SJCRH30 (cell line): Measurements from ENCODE around the gene HPCAL1. TPM values are rescaled to one million over a fixed set of nuclear protein-coding genes. Genes with fewer than 3 reads are reported as not detected.

ENCODE experiments used
- DNase-seq, 2 experiments: peaks; one replicate each; pipeline ENCODE4 v3.0.0-alpha.2; 2015 to 2020
- H3K27ac ChIP-seq: fragments of 250-450 bp; sonication (Bioruptor Pico); 2 replicates; pipeline ENCODE4 v1.5.1; 2020; ENCODE audit warnings: mild to moderate bottlenecking, moderate library complexity
- H3K27me3 ChIP-seq: fragments of 250-450 bp; sonication (Bioruptor Pico); 2 replicates; pipeline ENCODE4 v1.5.1; 2020; ENCODE audit warnings: mild to moderate bottlenecking, moderate library complexity
- H3K36me3 ChIP-seq: fragments of 250-450 bp; sonication (Bioruptor Pico); 2 replicates; pipeline ENCODE4 v1.5.1; 2020; ENCODE audit warnings: mild to moderate bottlenecking, moderate library complexity
- H3K4me1 ChIP-seq: fragments of 250-450 bp; sonication (Bioruptor Pico); 2 replicates; pipeline ENCODE4 v1.5.1; 2020; ENCODE audit warnings: mild to moderate bottlenecking, moderate library complexity
- H3K4me3 ChIP-seq: fragments of 250-450 bp; sonication (Bioruptor Pico); 2 replicates; pipeline ENCODE4 v1.5.1; 2020; ENCODE audit warnings: mild to moderate bottlenecking, moderate library complexity
- H3K9me3 ChIP-seq: fragments of 250-450 bp; sonication (Bioruptor Pico); replicated peaks from 2 replicates; pipeline ENCODE4 v1.5.1; 2020; ENCODE audit warnings: mild to moderate bottlenecking, moderate library complexity
- total RNA-seq: library from RNA; depleted of rRNA; stranded (reverse); fragments of >200 nt; shearing (Covaris generic); gene quantifications from 2 replicates; pipeline ENCODE4 v1.2.3, GENCODE V29; 2014

Gene HPCAL1
- total RNA-seq, 1 experiment from 2014 or later: 52.4 TPM

DNA sequence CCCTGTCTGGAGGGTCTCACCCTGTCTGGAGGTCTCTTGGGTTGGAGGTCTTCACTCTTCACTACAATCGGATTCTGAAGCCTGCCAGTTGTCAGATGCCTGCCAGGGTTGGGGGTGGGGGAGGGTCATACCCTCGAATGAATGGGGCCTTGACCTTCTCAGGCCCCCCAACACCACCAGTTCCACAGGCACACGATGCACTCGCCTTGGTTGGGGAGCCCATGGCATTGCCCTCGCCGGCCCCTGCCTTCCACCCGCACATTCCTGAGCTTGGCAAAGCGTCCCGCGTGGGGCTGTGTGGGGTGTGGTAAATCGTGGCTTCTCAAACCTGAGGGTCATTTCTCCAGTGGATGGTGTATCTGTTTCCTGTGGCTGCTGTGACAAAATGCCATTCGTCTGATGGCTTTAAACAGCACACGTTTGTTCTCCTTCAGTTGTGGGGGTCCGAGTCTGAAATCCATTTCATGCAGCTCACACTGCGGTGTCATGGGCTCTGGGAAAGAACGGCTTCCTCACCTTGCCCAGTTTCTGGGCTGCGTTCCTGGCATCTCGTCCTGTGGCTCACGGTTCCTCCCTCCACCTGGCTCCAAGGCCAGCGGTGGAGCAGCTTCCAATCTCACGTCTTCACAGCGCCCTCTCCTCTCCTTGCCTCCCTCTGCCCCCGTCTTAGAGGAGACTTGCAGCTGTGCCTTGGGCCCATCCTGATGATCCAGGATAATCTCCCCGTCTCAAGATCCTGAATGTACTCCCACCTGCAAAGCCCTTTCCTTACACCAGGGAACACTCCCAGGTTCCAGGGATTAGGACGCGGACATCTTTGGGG, 38.0 kb upstream of the HPCAL1 start:
- DNase-seq: no peak
- Histone ChIP-seq H3K4me1 (peaks cover 6% of the 10 kb centered on the region), H3K36me3 (no peaks in the 10 kb centered on the region), H3K9me3 (no peaks in the 10 kb centered on the region), H3K27ac (no peak overlapping the region), H3K4me3 (no peak overlapping the region), H3K27me3 (peaks cover 10% of the 10 kb centered on the region; the same call in 1 of the 2 replicates)

DNA sequence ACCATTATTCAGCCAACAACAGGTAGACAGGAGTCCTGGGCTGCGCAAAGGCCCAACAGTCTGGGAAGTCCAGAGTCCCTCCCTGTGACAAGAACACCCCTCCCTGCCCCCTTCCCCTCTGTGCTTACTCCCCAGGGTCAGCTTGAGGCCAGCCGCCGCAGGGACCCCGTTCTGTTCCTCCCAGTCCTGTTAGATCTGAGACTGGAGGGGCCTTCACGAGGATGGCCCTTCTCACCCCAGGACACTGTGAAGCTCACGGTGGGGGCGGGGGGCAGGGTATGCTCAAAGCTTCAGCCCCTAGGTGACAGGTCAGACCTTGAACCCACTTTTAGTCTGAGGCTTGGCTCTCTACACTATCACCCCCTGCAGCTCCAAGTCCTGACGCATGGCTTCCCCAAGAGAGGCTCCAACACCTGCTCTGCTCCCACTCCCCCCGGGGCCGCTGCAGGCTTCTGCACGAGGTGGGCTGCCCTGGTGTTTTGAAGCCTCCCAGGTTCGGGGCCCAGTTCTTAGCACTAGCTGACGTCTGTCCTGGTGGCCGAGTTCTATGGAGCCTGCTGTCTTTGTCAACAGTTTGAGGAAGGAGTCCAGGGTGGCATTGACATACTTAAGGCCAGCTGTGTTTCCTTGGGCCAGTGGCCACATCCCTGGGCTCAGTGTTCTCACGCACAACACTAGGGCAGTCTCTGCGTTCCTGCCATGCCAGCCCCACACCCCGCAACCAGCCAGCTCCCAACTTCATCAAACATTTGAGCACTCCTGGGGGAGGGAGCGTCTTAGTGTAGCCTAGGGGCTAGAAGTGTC, 37.2 kb upstream of the HPCAL1 start:
- Histone ChIP-seq H3K36me3 (no peaks in the 10 kb centered on the region), H3K27ac (no peak overlapping the region), H3K9me3 (no peaks in the 10 kb centered on the region), H3K4me3 (no peak overlapping the region), H3K27me3 (peaks cover 10% of the 10 kb centered on the region; the same call in 1 of the 2 replicates), H3K4me1 (peaks cover 6% of the 10 kb centered on the region)
- DNase-seq: no peak

DNA sequence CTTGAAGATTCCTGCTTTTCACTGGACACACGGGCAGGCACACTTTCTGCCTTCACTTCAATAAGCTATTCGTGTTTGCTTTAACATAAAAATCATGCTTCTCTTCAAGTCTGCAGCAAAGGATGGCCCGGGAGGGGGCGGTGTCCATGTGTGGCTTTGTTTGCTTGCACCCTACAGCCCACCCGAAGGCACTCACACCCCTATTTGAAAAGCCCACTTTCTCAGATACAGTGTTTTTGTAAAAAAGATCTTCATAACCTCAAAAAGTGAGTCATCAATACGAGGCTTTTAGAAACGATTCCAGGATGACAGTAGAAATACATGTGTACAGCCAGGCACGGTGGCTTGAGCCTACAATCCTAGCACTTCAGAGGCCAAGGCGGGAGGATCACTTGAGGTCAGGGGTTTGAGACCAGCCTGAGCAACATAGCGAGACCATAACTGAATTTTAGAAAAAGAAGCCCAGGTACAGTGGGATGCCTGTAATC, 36.5 kb upstream of the HPCAL1 start:
- no peaks in the 10 kb centered on the region for H3K9me3 ChIP-seq
- H3K27ac ChIP-seq: no peak overlapping the region
- peaks cover 6% of the 10 kb centered on the region for H3K4me1 ChIP-seq
- no peaks in the 10 kb centered on the region for H3K36me3 ChIP-seq
- peaks cover 10% of the 10 kb centered on the region; the same call in 1 of the 2 replicates for H3K27me3 ChIP-seq
- no peak for DNase-seq
- H3K4me3 ChIP-seq: no peak overlapping the region

DNA sequence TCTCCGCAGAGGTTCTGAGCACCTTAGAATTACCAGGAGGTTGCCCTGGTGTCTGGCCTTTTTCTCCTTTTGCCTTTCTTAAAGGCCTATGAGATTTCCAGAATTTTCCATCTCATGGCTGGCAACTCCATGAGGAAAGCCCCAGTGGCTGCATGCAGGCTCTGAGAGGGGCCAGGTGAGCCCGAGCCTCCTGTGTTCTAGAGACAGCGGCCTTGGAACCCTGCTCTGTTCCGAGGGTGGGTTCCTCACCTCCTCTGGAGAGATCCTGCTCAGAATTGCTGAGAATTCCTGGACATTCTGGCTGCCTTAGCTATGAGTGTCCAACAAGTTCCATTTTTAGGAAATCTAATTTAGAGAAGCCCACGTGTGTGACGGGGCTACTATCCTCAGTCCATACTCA, 35.7 kb upstream of the HPCAL1 start:
- Histone ChIP-seq H3K9me3 (no peaks in the 10 kb centered on the region), H3K27me3 (peaks cover 9% of the 10 kb centered on the region; the same call in 1 of the 2 replicates), H3K27ac (no peak overlapping the region), H3K36me3 (no peaks in the 10 kb centered on the region), H3K4me1 (peaks cover 6% of the 10 kb centered on the region), H3K4me3 (no peak overlapping the region)
- no peak for DNase-seq

DNA sequence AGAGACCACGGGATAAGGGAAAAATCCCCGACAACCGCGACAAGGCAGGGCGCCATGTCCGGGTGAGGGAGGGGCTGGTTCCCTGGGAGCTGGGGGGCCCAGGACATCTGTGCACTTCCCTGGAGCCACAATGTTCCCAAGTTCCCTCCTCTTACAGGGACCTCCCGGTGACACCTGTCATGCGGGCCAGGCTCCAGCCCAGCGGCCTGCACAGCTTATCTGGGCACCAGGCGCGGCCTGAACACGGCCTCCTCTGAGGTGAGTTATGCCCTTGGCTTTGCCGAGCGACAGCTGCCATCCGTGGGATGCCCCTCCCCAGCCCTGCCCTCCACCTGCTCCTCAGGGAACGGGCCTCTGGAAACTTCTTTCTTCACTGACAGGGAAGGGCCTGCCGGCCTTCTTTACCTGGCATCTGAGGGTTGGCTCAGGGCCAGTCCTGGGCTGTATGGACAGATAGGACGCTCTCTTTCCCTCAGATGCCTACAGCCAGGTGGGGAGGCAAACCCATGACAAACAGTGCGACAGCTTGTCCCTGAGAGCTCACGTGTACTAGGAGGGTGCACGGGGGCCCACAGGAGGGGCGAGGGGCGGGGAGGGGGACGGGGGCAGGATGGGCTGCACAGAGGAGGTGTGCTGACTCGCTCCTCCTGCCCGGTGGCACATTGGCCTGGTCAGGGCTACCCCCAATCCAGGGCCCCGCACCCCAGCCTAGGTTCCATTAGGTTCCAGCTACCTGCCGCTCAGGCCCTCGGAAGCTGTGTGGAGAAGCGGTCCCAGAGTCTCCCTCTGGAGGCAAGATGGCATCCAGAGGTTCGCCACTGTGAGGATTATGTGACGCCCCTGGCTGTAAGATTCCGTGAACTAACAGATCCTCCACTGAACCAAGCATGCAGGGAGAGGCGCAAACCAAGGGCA, 34.9 kb upstream of the HPCAL1 start:
- peak; percentile 48 to 65 for DNase-seq
- no peaks in the 10 kb centered on the region for H3K36me3 ChIP-seq
- no peaks in the 10 kb centered on the region for H3K9me3 ChIP-seq
- peaks cover 6% of the 10 kb centered on the region for H3K4me1 ChIP-seq
- H3K4me3 ChIP-seq: no peak overlapping the region
- H3K27ac ChIP-seq: no peak overlapping the region
- H3K27me3 ChIP-seq: peaks cover 8% of the 10 kb centered on the region; the same call in 1 of the 2 replicates

DNA sequence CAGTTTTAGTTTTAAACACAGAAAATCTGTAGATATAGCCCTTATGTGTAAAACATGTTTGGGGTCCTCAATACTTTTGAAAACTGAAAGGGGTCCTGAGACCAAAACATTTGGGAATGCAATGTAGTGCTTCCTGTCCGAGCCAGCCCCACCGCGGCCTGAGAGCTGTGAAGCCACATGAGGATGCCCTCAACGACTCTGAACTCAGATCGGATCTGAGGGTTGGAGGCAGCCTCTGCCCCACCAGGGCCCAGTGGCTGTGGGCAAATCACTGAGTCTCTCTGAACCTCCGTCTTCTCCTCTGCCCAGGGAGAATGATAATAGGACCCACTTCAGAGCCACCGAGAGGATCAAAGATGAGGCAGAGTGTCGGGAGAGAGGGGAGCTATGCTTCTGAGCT, 33.4 kb upstream of the HPCAL1 start:
- H3K4me3 ChIP-seq: no peak overlapping the region
- H3K27me3 ChIP-seq: peaks cover 8% of the 10 kb centered on the region; the same call in 1 of the 2 replicates
- H3K9me3 ChIP-seq: no peaks in the 10 kb centered on the region
- H3K4me1 ChIP-seq: peaks cover 6% of the 10 kb centered on the region
- H3K27ac ChIP-seq: no peak overlapping the region
- no peaks in the 10 kb centered on the region for H3K36me3 ChIP-seq
- no peak for DNase-seq

DNA sequence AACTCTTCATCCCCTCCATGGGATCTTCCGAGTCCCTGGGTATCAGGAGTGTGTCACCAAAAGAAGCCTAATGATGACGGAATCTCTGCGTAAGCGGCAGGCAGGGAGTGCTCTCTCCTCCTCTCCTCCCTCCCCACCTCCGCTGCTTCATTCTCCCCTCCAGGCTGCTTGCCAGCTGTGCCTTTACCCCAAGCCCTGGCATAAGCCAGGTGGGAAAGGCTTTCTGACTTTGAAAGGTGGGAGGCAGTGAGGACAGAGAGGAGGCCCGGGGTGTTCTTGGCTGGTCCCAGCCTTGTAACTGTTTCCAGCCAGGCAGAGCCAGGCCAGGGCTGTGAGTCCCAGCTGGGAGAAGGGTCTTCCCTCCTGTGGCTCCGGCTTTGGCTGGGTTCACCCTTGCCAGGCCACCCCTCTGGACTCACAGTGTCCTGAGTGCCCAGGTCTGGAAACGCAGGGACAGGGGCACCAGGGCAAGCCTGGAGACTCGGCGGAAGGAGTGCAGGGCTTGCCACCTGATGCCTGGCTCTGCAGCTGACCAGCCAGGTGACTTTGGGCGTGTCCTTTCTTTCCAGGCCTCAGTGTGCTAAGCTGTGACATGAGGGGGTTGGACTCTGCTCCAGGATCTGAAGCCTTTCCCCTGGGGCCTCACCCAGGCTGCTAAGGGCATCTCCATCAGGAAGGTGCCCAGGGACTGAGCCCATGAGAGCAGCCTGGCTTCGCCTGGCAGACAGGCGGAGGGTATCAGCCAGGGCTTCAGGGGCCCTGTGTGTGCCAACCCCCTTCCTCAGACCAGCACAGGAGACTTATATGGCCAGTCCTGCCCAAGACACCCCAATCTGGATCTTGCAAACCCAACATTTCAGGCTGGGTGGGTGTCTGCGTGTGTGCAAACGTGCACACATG, 32.7 kb upstream of the HPCAL1 start:
- Histone ChIP-seq H3K27ac (no peak overlapping the region), H3K4me1 (peaks cover 6% of the 10 kb centered on the region), H3K36me3 (no peaks in the 10 kb centered on the region), H3K4me3 (no peak overlapping the region), H3K9me3 (no peaks in the 10 kb centered on the region), H3K27me3 (peaks cover 8% of the 10 kb centered on the region; the same call in 1 of the 2 replicates)
- no peak for DNase-seq

DNA sequence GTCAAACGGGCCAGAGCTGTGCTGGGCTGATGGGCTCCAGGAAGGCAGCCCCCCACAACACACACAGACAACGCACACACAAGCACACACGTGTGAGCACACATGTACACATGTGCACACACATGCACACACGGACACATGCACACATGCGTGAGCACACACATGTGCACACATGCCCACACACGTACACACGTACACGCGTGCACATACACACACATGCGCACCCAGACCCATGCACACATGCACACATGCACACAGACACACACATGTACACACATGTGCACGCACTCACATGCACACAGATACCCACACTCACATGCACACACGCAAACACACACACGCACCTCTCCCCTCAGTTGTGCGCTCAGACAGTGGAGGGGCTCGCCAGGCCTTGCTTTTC, 31.2 kb upstream of the HPCAL1 start:
- H3K27ac ChIP-seq: no peak overlapping the region
- H3K4me1 ChIP-seq: peaks cover 6% of the 10 kb centered on the region
- no peak for DNase-seq
- H3K9me3 ChIP-seq: no peaks in the 10 kb centered on the region
- no peaks in the 10 kb centered on the region for H3K27me3 ChIP-seq
- H3K4me3 ChIP-seq: no peak overlapping the region
- H3K36me3 ChIP-seq: no peaks in the 10 kb centered on the region

DNA sequence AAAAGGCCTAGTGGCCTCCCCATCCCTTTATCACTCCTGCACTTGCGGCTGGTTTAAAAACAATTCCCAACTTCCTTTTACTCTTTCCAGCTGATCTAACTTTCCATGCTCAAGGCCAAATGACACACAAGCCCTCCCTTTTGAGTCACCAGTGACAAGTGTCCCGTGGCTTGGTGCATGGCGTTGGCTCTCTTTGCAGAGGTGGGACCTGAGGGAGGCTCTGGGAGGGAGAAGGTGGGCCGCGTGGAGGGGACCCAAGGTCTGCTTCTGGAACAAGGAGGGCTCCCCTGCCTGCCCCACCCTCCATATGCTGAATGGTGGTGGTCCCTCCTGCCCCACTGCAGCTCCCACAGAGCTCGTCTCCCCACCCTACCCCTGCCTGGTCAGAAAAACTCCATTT, 30.8 kb upstream of the HPCAL1 start:
- Histone ChIP-seq H3K27me3 (no peaks in the 10 kb centered on the region), H3K4me1 (peaks cover 6% of the 10 kb centered on the region)
- no peak for DNase-seq

DNA sequence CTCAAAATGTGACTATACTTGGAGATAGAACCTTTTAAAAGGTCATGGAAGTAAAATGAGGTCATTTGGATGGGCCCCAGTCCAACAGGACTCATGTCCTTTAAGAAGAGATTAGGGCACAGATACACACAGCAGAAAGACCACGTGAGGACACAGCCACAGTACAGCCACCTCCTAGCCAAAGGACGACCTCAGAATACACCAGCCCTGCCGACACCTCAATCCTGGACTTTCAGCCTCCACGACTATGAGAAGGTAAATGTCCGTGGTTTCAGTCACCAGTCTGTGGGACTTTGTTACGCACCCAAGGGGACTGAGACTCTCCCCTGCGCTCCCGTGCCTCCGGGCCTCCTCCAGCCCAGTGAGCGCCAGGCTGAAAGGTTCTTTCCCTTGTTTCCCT, 30.2 kb upstream of the HPCAL1 start:
- H3K9me3 ChIP-seq: no peaks in the 10 kb centered on the region
- DNase-seq: no peak
- no peaks in the 10 kb centered on the region for H3K36me3 ChIP-seq
- no peaks in the 10 kb centered on the region for H3K27me3 ChIP-seq
- no peak overlapping the region for H3K4me3 ChIP-seq
- H3K4me1 ChIP-seq: peaks cover 4% of the 10 kb centered on the region
- H3K27ac ChIP-seq: no peak overlapping the region

More for the DNA sequence above, 30.8 kb upstream of the HPCAL1 start:
- Histone ChIP-seq H3K27ac (no peak overlapping the region), H3K36me3 (no peaks in the 10 kb centered on the region), H3K9me3 (no peaks in the 10 kb centered on the region), H3K4me3 (no peak overlapping the region)

DNA sequence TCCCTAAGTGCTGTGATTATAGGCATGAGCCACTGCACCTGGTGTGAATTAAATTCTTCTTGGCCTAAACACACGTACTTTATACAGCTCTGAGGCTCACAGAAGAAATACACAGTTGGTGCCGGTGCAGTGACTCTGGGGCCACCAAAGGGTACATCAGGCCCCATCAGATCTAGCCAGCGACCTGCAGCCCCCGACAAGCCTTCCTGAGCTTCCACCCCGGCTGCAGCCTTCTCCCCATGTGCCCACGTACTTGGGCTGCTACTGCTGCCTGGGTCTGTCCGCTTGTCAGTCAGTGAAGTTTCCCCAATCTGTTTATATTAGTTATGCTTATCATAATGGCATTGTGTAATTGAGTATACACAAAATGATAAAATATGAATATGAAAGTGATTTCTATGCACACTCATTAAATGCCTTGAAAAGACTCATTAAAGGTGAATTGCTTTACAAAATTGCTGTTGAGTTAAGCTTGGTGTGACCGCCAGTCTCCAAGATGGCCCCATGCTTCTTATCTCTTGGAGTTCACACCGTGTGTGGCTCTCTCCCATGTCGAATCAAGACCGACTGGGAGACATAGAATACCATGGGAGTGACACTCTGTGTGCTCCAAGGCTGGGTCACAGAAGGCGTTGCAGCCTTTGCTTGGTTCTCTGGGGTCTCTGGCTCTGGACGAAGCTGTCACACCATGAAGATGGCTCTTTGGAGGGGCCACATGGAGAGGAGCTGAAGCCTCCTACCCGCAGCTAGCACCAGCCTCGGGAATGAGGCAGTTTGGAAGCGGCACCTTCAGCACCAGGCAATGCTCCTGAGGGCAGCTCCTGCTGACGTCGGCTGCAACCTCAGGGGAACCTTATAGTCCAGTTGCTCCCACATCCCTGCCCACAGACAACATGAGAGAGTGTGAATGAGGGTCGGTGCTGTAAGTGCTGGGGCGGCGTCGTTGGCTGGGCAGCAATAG, 29.2 kb upstream of the HPCAL1 start:
- H3K27me3 ChIP-seq: no peaks in the 10 kb centered on the region
- no peak overlapping the region for H3K27ac ChIP-seq
- DNase-seq: no peak
- no peaks in the 10 kb centered on the region for H3K9me3 ChIP-seq
- no peaks in the 10 kb centered on the region for H3K36me3 ChIP-seq
- peaks cover 3% of the 10 kb centered on the region; the same call in 1 of the 2 replicates for H3K4me1 ChIP-seq
- no peak overlapping the region for H3K4me3 ChIP-seq

DNA sequence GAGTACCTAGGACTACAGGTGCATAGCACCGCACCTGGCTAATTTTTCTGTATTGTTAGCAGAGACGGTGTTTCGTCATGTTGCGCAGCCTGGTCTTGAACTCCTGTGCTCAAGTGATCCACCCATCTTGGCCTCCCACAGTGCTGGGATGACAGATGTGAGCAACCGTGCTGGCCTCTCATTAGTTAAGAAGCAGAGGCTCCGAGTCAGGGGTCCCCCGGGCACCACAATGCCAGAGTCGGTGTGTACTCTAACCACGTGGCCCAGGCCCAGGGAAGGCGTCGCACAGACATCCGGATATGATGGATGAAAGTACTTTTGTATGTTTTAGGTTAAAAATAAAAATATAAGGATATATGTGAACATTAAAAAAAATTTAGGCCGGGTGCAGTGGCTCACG, 28.3 kb upstream of the HPCAL1 start:
- Histone ChIP-seq H3K36me3 (no peaks in the 10 kb centered on the region), H3K9me3 (no peaks in the 10 kb centered on the region), H3K4me1 (peaks cover 7% of the 10 kb centered on the region; the same call in 1 of the 2 replicates), H3K27ac (no peak overlapping the region), H3K4me3 (no peak overlapping the region), H3K27me3 (no peaks in the 10 kb centered on the region)
- DNase-seq: no peak
